Smooth muscle cell (in vitro differentiated cells): ENCODE results near the gene NAP1L5. TPM values are rescaled to one million over a fixed set of nuclear protein-coding genes. Genes with fewer than 3 reads are reported as not detected.

Experiments
- DNase-seq: peaks from one replicate; lab custom pipeline; 2025; ENCODE audit not compliant: unreplicated experiment; lab: John Stamatoyannopoulos, UW
- H2AFZ ChIP-seq: fragments of 200-600 bp; sonication (generic); 2 replicates; pipeline ENCODE4 v1.6.0; 2016; ENCODE audit warnings: antibody characterized with exemption, low read depth, mild to moderate bottlenecking
- H3F3A ChIP-seq: fragments of 200-600 bp; sonication (generic); 2 replicates; pipeline ENCODE4 v1.6.0; 2017; ENCODE audit warnings: antibody characterized with exemption, low read depth
- H3K27ac ChIP-seq: fragments of 200-600 bp; sonication (generic); 2 replicates; pipeline ENCODE4 v1.5.1; 2016; ENCODE audit warnings: low read depth, mild to moderate bottlenecking
- H3K27me3 ChIP-seq: fragments of 200-600 bp; sonication (generic); 2 replicates; pipeline ENCODE4 v1.6.1; 2016; ENCODE audit warnings: low read depth, mild to moderate bottlenecking
- H3K36me3 ChIP-seq: fragments of 200-600 bp; sonication (generic); 2 replicates; pipeline ENCODE4 v1.5.1; 2016; ENCODE audit warnings: low read depth
- H3K4me1 ChIP-seq: fragments of 200-600 bp; sonication (generic); 2 replicates; pipeline ENCODE4 v1.5.1; 2016; ENCODE audit warnings: low read depth
- H3K4me2 ChIP-seq: fragments of 200-600 bp; sonication (generic); 2 replicates; pipeline ENCODE4 v1.6.0; 2016; ENCODE audit warnings: mild to moderate bottlenecking
- H3K4me3 ChIP-seq: fragments of 200-600 bp; sonication (generic); 2 replicates; pipeline ENCODE4 v1.5.1; 2016; ENCODE audit warnings: mild to moderate bottlenecking
- H3K79me2 ChIP-seq: fragments of 200-600 bp; sonication (generic); 2 replicates; pipeline ENCODE4 v1.6.0; 2016; ENCODE audit warnings: low read depth, mild to moderate bottlenecking
- H3K9ac ChIP-seq: fragments of 200-600 bp; sonication (generic); 2 replicates; pipeline ENCODE4 v1.6.0; 2016; ENCODE audit warnings: low read depth
- H3K9me3 ChIP-seq: fragments of 200-600 bp; sonication (generic); replicated peaks from 2 replicates; pipeline ENCODE4 v1.5.1; 2016; ENCODE audit warnings: low read depth
- H4K20me1 ChIP-seq: fragments of 200-600 bp; sonication (generic); 2 replicates; pipeline ENCODE4 v1.6.0; 2016; ENCODE audit warnings: low read depth
- CTCF ChIP-seq: fragments of 200-600 bp; sonication (generic); IDR thresholded peaks from 2 replicates; pipeline ENCODE4 v1.5.1; 2017; ENCODE audit warnings: borderline replicate concordance, mild to moderate bottlenecking, antibody characterized with exemption; ENCODE audit not compliant: insufficient read depth, poor library complexity, severe bottlenecking
- WGBS: methylation state at CpG from one replicate; pipeline ENCODE4 v1.1.7; 2016; ENCODE audit warnings: low lambda C conversion rate; 5-methylcytosine and 5-hydroxymethylcytosine counted together
- polyA plus RNA-seq: library from polyadenylated mRNA; unstranded; fragments of >200 nt; fragmentation: Nextera tagmentation; extraction: Ambion mirVana; gene quantifications from 2 replicates; pipeline ENCODE4 v1.2.1, GENCODE V29; 2016
- total RNA-seq: library from RNA; depleted of rRNA; stranded (reverse); fragments of >200 nt; gene quantifications from 2 replicates; pipeline ENCODE4 v1.2.3, GENCODE V29; 2014

Gene NAP1L5
- total and polyA plus RNA-seq, 2 experiments from 2014 or later, result 3.5 to 3.8 TPM

GRCh38 chr4:88725986-88726385 is 28.4 kb upstream of the NAP1L5 start:
- no peak for TF ChIP-seq CTCF
- DNase-seq, result no peak
- H3K27ac ChIP-seq, result no peak overlapping the region
- H3K9me3 ChIP-seq, result no peaks in the 10 kb centered on the region
- no peaks in the 10 kb centered on the region for H4K20me1 ChIP-seq
- no peak overlapping the region for H3K4me2 ChIP-seq
- H3F3A ChIP-seq, result no peaks in the 10 kb centered on the region
- no peaks in the 10 kb centered on the region for H3K4me1 ChIP-seq
- WGBS, result 94% methylated on average over 2 of the region's 2 CpGs
- H3K79me2 ChIP-seq, result no peaks in the 10 kb centered on the region
- no peak overlapping the region for H3K4me3 ChIP-seq
- no peak overlapping the region for H2AFZ ChIP-seq
- peaks cover 27% of the 10 kb centered on the region for H3K36me3 ChIP-seq
- H3K9ac ChIP-seq, result no peak overlapping the region
- no peaks in the 10 kb centered on the region for H3K27me3 ChIP-seq

GRCh38 chr4:88725143-88725542 is 27.5 kb upstream of the NAP1L5 start:
- no peak overlapping the region for H3K9ac ChIP-seq
- no peaks in the 10 kb centered on the region for H3K4me1 ChIP-seq
- no peak for TF ChIP-seq CTCF
- no peaks in the 10 kb centered on the region for H3K27me3 ChIP-seq
- no peak for DNase-seq
- H3F3A ChIP-seq, result no peaks in the 10 kb centered on the region
- no peak overlapping the region for H3K4me2 ChIP-seq
- H3K9me3 ChIP-seq, result no peaks in the 10 kb centered on the region
- no peak overlapping the region for H3K27ac ChIP-seq
- H3K4me3 ChIP-seq, result no peak overlapping the region
- no peaks in the 10 kb centered on the region for H3K79me2 ChIP-seq
- 81% methylated on average over 4 of the region's 4 CpGs for WGBS
- peaks cover 20% of the 10 kb centered on the region for H3K36me3 ChIP-seq
- no peaks in the 10 kb centered on the region for H4K20me1 ChIP-seq
- H2AFZ ChIP-seq, result no peak overlapping the region

GRCh38 chr4:88724406-88724805 is 26.8 kb upstream of the NAP1L5 start:
- Histone ChIP-seq H3K4me3 (no peak overlapping the region), H3K9me3 (no peaks in the 10 kb centered on the region), H2AFZ (no peak overlapping the region), H4K20me1 (no peaks in the 10 kb centered on the region), H3K27ac (no peak overlapping the region), H3K79me2 (no peaks in the 10 kb centered on the region), H3F3A (no peaks in the 10 kb centered on the region), H3K4me2 (no peak overlapping the region), H3K27me3 (no peaks in the 10 kb centered on the region), H3K36me3 (peaks cover 12% of the 10 kb centered on the region), H3K4me1 (no peaks in the 10 kb centered on the region), H3K9ac (no peak overlapping the region)
- 99% methylated on average over 2 of the region's 2 CpGs for WGBS
- no peak for TF ChIP-seq CTCF
- no peak for DNase-seq

GRCh38 chr4:88722828-88723227 is 25.2 kb upstream of the NAP1L5 start:
- no peaks in the 10 kb centered on the region for H3K79me2 ChIP-seq
- no peaks in the 10 kb centered on the region for H3K27me3 ChIP-seq
- H3K9me3 ChIP-seq, result peaks cover 6% of the 10 kb centered on the region
- no peaks in the 10 kb centered on the region for H3F3A ChIP-seq
- peaks cover 8% of the 10 kb centered on the region for H3K36me3 ChIP-seq
- no peak overlapping the region for H2AFZ ChIP-seq
- no peaks in the 10 kb centered on the region for H3K4me1 ChIP-seq
- no peak overlapping the region for H3K4me3 ChIP-seq
- no peak for TF ChIP-seq CTCF
- H3K27ac ChIP-seq, result no peak overlapping the region
- no peaks in the 10 kb centered on the region for H4K20me1 ChIP-seq
- no peak for DNase-seq
- 98% methylated on average over 2 of the region's 2 CpGs for WGBS
- H3K4me2 ChIP-seq, result no peak overlapping the region
- H3K9ac ChIP-seq, result no peak overlapping the region
